Skeletal muscle satellite cell (primary cell): Measurements from ENCODE around the gene RXFP2.

Source experiments
- H3K27me3 ChIP-seq: 2 replicates; pipeline ENCODE4 v1.7.0; 2013; ENCODE audit warnings: low read length; ENCODE audit not compliant: control insufficient read depth, insufficient read depth
- H3K36me3 ChIP-seq: 2 replicates; pipeline ENCODE4 v1.7.0; 2013; ENCODE audit warnings: mild to moderate bottlenecking, control low read depth, low read length; ENCODE audit not compliant: insufficient read depth
- H3K4me1 ChIP-seq: 2 replicates; pipeline ENCODE4 v1.7.0; 2013; ENCODE audit warnings: low read length; ENCODE audit not compliant: control insufficient read depth, insufficient read depth
- H3K4me2 ChIP-seq: 2 replicates; pipeline ENCODE4 v1.7.0; 2013; ENCODE audit warnings: mild to moderate bottlenecking, low read length
- H3K4me3 ChIP-seq: 2 replicates; pipeline ENCODE4 v1.7.0; 2013; ENCODE audit warnings: low read length
- H3K9ac ChIP-seq: 2 replicates; pipeline ENCODE4 v1.7.0; 2013; ENCODE audit warnings: mild to moderate bottlenecking, low read depth, low read length, moderate library complexity
- H3K9me3 ChIP-seq: replicated peaks from 2 replicates; pipeline ENCODE4 v1.7.0; 2013; ENCODE audit warnings: mild to moderate bottlenecking, control low read depth, low read length

RXFP2 gene

DNA sequence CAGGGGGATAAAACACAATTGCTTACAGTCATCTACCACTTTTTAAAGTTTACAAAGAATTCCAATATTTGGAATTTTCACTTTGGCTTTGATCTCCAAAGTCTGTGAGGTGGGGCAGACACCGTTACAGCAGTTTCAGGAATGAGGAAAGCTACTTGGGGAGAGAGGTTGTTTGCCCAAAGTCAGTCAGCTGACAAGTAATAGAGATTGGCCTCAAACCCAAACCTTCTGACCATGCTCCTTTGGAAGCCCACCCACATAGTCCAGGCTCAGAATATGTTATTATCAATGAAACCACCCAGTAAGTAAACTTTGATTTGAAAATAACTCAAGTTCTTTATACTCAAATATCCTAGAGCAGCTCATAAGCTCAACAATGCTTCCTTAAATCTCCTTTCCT, 29.0 kb downstream of the RXFP2 start:
- no peaks in the 10 kb centered on the region for H3K36me3 ChIP-seq
- H3K4me1 ChIP-seq, result peaks cover 76% of the 10 kb centered on the region
- H3K9me3 ChIP-seq, result no peaks in the 10 kb centered on the region
- H3K4me3 ChIP-seq, result no peak overlapping the region
- H3K27me3 ChIP-seq, result no peaks in the 10 kb centered on the region
- H3K9ac ChIP-seq, result peak overlapping the region; percentile 80
- peak overlapping the region; percentile 35 for H3K4me2 ChIP-seq

DNA sequence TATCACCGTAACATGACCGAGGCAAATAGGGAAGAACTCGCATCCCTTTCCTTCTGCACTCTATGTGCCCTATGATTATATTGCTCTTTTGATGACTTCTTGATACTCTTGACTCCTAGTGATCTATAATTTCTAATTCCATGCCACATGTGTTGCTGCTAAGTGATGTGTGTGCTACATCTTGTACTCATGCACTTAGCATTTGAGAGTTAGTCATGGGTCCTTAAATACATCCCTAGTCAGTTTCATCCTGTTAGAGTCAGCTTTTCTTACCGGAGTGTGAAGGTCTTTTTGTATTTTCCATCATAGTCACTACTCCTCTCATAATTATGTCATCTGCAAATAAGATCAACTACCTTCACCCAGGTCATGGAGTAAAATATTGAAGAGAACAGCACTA, 30.2 kb downstream of the RXFP2 start:
- Histone ChIP-seq H3K9ac (peak overlapping the region; percentile 80), H3K36me3 (no peaks in the 10 kb centered on the region), H3K4me3 (no peak overlapping the region), H3K4me2 (no peak overlapping the region), H3K27me3 (no peaks in the 10 kb centered on the region), H3K4me1 (peaks cover 81% of the 10 kb centered on the region), H3K9me3 (no peaks in the 10 kb centered on the region)

DNA sequence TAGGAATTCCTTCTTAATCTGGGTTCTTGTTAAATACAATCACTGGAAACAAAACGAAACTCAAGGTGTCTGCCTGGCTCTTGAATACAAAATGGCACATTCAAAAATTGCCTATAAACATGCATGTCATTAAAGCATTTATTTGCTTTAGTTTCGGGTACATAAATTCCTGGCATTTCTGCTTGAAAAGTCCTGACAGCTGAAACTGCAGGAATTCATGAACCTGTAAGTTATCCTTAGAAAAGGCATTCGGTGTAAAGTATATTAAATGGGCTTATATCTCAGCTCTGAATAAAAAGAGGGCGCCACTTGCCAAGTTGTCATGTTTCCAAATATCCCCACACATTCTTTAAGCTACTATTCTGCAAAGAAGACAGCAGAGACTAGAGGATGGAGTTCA, 32.9 kb downstream of the RXFP2 start:
- no peaks in the 10 kb centered on the region for H3K9me3 ChIP-seq
- H3K27me3 ChIP-seq, result no peaks in the 10 kb centered on the region
- peaks cover 67% of the 10 kb centered on the region for H3K4me1 ChIP-seq
- H3K36me3 ChIP-seq, result no peaks in the 10 kb centered on the region
- H3K4me3 ChIP-seq, result no peak overlapping the region
- peak overlapping the region; percentile 68 for H3K9ac ChIP-seq
- H3K4me2 ChIP-seq, result no peak overlapping the region

DNA sequence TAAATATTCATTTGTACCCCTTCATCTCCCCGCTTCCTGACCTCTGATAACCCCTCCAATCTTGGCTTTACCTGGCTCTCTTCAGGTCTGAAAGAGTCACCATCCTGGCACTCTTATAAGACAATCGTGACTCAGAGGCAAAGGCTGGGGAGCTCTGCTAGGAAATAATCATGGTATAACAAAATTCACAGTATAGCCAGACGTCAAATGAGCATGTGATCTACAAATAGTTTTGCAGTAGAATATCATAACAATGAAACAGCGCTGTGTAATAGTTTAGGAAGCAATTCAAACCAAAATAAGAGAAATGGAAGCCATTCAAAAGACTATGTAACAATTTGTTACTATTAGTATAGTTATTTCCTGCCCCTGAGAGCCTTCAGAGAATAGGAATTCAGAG, 34.2 kb downstream of the RXFP2 start:
- H3K4me1 ChIP-seq, result peaks cover 55% of the 10 kb centered on the region

DNA sequence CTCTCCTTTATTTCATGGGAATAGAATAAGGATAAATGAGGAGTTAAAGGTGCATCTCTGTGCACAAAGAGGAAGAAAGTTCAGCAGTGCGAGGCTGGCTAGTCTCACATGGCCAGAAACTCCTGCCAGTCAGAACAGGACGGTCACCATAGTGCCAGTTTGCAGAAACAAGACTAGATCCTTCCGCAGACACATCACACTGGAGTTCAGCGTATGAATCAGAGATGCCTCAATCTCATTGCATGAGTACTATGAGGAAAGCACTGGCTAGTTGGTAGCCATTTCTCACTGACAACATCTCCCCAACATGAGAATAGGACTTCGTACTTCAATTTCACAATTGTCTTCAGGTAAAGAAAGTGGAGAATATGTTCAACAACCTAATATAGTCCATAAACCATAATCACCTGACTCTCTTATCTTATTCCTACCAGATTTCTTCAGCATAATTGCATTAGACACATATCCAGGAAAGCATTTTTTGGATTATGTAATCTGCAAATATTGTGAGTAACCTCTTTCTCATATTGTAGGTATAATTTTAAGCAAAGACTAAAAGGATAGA, 34.9 kb downstream of the RXFP2 start:
- Histone ChIP-seq H3K36me3 (no peaks in the 10 kb centered on the region), H3K4me1 (peaks cover 47% of the 10 kb centered on the region)

More for the DNA sequence above, 34.2 kb downstream of the RXFP2 start:
- no peaks in the 10 kb centered on the region for H3K27me3 ChIP-seq
- no peaks in the 10 kb centered on the region for H3K9me3 ChIP-seq
- H3K9ac ChIP-seq, result peak overlapping the region; percentile 70
- peak overlapping the region; percentile 55 for H3K4me2 ChIP-seq
- no peaks in the 10 kb centered on the region for H3K36me3 ChIP-seq
- H3K4me3 ChIP-seq, result no peak overlapping the region

DNA sequence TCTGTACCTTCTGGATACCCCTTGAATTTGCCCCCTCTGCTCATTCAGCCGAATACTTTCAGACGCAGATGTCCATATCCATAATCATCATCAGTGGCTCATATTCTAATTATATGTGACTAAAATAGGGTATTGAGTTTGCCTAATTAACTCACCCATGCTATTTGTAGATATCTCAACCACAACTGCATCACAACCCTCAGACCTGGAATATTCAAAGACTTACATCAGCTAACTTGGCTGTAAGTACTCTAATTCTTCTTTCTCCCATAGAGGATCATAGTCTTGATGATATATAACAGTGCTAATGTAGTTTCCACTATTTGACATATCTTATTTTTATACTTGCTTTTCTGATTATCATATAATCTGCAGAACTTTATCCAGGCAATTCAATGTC, 35.8 kb downstream of the RXFP2 start:
- Histone ChIP-seq H3K36me3 (no peaks in the 10 kb centered on the region), H3K27me3 (no peaks in the 10 kb centered on the region), H3K4me2 (no peak overlapping the region), H3K4me1 (peaks cover 39% of the 10 kb centered on the region), H3K4me3 (no peak overlapping the region), H3K9ac (no peak overlapping the region), H3K9me3 (no peaks in the 10 kb centered on the region)

More for the DNA sequence above, 34.9 kb downstream of the RXFP2 start:
- Histone ChIP-seq H3K9me3 (no peaks in the 10 kb centered on the region), H3K4me2 (peak overlapping the region; percentile 18), H3K27me3 (no peaks in the 10 kb centered on the region), H3K9ac (peak overlapping the region; percentile 70), H3K4me3 (no peak overlapping the region)

DNA sequence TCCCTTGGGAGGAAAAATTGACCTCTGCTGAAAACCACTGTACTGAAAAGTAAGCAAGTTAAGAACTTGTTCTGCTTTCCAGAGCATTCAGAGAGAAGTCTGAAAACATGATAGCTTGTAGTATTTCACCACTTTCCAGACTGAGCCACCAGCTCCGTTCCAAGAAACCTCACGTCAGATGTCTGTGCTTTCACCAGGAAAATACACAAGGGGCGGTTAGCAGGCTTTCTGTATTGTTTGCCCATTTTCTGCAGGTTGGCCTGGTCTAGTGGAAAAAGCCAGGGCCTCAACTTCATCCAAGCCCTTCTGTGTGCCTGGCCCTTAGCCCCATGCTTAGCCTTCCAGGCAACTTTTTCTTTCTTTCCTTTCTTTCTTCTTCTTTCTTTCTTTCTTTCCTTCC, 36.4 kb downstream of the RXFP2 start:
- no peaks in the 10 kb centered on the region for H3K9me3 ChIP-seq
- no peaks in the 10 kb centered on the region for H3K27me3 ChIP-seq
- H3K4me3 ChIP-seq, result no peak overlapping the region
- H3K36me3 ChIP-seq, result no peaks in the 10 kb centered on the region
- peaks cover 39% of the 10 kb centered on the region for H3K4me1 ChIP-seq
- peak overlapping the region; percentile 18 for H3K9ac ChIP-seq
- no peak overlapping the region for H3K4me2 ChIP-seq

DNA sequence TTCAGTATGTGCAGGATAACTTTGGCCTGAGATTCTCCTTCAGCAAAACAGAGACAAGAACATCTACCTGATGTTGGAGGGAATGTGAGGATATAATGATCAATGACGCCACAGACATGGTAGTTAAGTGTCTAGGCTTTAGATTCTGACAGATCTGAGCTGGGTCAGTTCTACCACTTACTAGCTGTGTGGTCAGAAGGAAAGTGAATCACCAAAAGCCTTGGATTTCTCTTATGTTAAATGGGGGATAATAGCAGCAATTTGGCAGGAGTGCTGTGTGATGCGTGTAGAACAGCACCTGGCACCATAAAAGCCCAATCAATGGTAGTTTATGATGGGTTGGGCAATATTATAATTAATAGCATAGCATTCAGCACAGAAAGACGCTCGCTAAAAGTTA, 41.7 kb downstream of the RXFP2 start:
- no peaks in the 10 kb centered on the region for H3K27me3 ChIP-seq
- H3K9ac ChIP-seq, result no peak overlapping the region
- H3K9me3 ChIP-seq, result no peaks in the 10 kb centered on the region
- peaks cover 7% of the 10 kb centered on the region for H3K4me1 ChIP-seq
- no peak overlapping the region for H3K4me2 ChIP-seq
- no peaks in the 10 kb centered on the region for H3K36me3 ChIP-seq
- no peak overlapping the region for H3K4me3 ChIP-seq

DNA sequence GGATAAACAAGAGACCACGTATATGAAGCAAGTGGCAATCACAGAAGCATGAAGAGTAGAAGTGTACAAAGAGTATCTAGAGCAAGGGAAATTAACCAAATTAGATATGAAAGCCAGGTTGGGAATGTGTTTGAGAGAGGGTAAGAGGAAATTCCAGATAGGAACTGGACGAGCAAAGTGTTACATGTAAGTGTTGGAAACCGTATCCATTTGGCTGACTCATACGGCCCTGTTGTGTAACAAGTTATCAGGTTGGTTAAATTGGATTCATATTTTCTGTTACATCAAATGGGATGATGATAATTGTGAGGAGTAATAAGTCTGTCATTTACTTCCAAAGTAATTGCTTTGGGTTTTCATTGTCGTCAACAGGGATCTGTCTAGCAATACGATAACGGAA, 46.7 kb downstream of the RXFP2 start:
- H3K9me3 ChIP-seq, result no peaks in the 10 kb centered on the region
- no peak overlapping the region for H3K4me3 ChIP-seq
- H3K4me2 ChIP-seq, result no peak overlapping the region
- no peak overlapping the region for H3K9ac ChIP-seq
- H3K4me1 ChIP-seq, result peaks cover 12% of the 10 kb centered on the region
- no peaks in the 10 kb centered on the region for H3K36me3 ChIP-seq
- no peaks in the 10 kb centered on the region for H3K27me3 ChIP-seq

DNA sequence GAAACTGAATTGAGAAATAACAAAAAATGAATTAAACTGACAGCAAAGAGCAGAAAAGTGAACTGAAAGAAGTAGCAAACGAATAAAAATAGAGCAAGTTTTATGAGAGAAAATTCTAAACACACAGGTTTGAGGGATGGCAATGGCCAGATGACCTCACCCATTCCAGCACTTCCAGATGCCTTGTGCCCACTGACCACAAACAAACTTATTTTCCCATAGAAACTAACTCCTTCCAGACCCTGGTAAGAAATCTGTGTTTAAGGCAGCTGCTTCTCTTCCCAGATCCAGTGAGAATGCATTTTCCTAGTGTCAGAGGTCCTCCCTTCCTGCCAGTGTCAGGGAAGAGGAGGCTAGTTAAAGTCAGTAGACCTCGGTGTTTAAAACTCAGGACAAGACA, 51.7 kb downstream of the RXFP2 start:
- Histone ChIP-seq H3K27me3 (no peaks in the 10 kb centered on the region), H3K4me1 (peaks cover 49% of the 10 kb centered on the region), H3K36me3 (no peaks in the 10 kb centered on the region), H3K4me3 (no peak overlapping the region), H3K4me2 (no peak overlapping the region), H3K9ac (peak overlapping the region; percentile 67), H3K9me3 (no peaks in the 10 kb centered on the region)

DNA sequence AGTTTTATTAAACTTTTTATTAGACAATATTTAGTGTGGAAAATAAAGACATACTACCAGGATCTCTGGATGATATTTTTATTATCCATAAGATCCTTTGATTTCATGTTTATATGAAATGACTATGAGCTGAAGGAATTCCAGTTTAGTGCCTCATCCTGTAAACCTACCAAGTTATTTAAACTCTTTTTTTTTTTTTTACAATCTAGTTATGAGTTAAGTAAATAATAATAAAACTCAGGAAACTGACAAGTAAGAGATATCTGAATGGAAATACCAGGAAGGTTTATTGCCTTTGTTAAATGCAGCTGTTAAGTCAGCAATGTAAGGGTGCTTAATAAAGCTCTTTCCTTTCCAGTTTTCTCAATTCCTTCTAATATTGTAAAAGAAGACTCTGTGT, 53.9 kb downstream of the RXFP2 start:
- Histone ChIP-seq H3K9me3 (no peaks in the 10 kb centered on the region), H3K36me3 (no peaks in the 10 kb centered on the region), H3K27me3 (no peaks in the 10 kb centered on the region), H3K4me3 (no peak overlapping the region), H3K9ac (peak overlapping the region; percentile 86), H3K4me1 (peaks cover 51% of the 10 kb centered on the region), H3K4me2 (peak overlapping the region; percentile 27)

DNA sequence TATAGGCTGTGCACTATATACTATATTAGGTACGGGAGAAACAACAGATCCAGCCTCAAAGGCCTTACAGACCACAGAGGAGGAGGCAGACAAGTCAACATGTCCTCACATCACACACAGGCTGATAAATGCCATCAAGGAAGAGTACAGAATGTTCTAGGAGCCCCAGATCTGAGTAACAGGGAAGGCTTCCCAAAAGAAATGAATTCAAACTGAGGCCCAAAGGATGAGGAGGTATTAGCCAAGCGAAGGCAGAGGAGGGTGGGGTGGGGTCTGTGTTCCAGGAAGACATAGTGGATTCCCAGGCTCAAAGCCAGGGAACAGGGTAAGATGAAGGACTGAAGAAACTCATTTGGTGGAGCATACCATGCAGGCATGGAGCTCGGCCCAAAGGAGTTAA, 55.1 kb downstream of the RXFP2 start:
- no peak overlapping the region for H3K4me2 ChIP-seq
- no peaks in the 10 kb centered on the region for H3K36me3 ChIP-seq

More for the DNA sequence above, 55.1 kb downstream of the RXFP2 start:
- Histone ChIP-seq H3K4me3 (no peak overlapping the region), H3K9ac (peak overlapping the region; percentile 86), H3K27me3 (no peaks in the 10 kb centered on the region), H3K9me3 (no peaks in the 10 kb centered on the region), H3K4me1 (peaks cover 51% of the 10 kb centered on the region)
